Neural crest cell (in vitro differentiated cells): ENCODE data around the gene TMEM120B. TPM values are rescaled to one million over a fixed set of nuclear protein-coding genes. Genes with fewer than 3 reads are reported as not detected.
A peak's percentile ranks its signal among the peaks of the same experiment; 100 is the strongest.
"Not testable (repeated sequence)": the region's sequence is repeated elsewhere in the genome, so short reads cannot be mapped to it uniquely, and the experiment has no call there.

Source experiments
- DNase-seq: peaks from one replicate; pipeline ENCODE4 v3.0.0; 2021; ENCODE audit warnings: low read depth, mixed read lengths, low spot score
- H3K27ac Mint-ChIP-seq: one replicate; pipeline ENCODE4 v1.8.0; 2021; ENCODE audit warnings: mild to moderate bottlenecking, mixed read lengths; ENCODE audit not compliant: unreplicated experiment
- H3K27me3 Mint-ChIP-seq: 2 replicates; pipeline ENCODE4 v1.8.0; 2021; ENCODE audit warnings: low read depth, mild to moderate bottlenecking, mixed read lengths
- H3K36me3 Mint-ChIP-seq: 2 replicates; pipeline ENCODE4 v1.8.0; 2021; ENCODE audit warnings: low read depth, mild to moderate bottlenecking, mixed read lengths
- H3K4me1 Mint-ChIP-seq: 2 replicates; pipeline ENCODE4 v1.8.0; 2021; ENCODE audit warnings: mixed read lengths
- H3K4me3 Mint-ChIP-seq: one replicate; pipeline ENCODE4 v1.8.0; 2021; ENCODE audit warnings: mild to moderate bottlenecking, mixed read lengths
- H3K9me3 Mint-ChIP-seq: 2 replicates; pipeline ENCODE4 v1.8.0; 2021; ENCODE audit warnings: mixed read lengths
- CTCF ChIP-seq: fragments of 200-600 bp; sonication (generic); conservative IDR thresholded peaks from 2 replicates; pipeline ENCODE4 v1.5.0; 2021; ENCODE audit warnings: antibody characterized with exemption, mild to moderate bottlenecking
- total RNA-seq: library from RNA; stranded (reverse); gene quantifications from 2 replicates; pipeline ENCODE4 v1.2.1, GENCODE V29; 2021

The TMEM120B gene
- total RNA-seq, 1 donor from 2014 or later: 14.1 TPM

GRCh38 chr12:121711361-121712189 is 977 bp upstream of the TMEM120B start:
- H3K27me3 Mint-ChIP-seq: no peaks in the 10 kb centered on the region
- H3K9me3 Mint-ChIP-seq: no peaks in the 10 kb centered on the region
- DNase-seq: no peak
- H3K4me1 Mint-ChIP-seq: peaks cover 31% of the 10 kb centered on the region
- H3K4me3 Mint-ChIP-seq: peak overlapping the region; percentile 94
- peak overlapping the region; percentile 93 for H3K27ac Mint-ChIP-seq
- no peak for TF ChIP-seq CTCF
- no peaks in the 10 kb centered on the region for H3K36me3 Mint-ChIP-seq

GRCh38 chr12:121712190-121712460 is 427 bp upstream of the TMEM120B start:
- Mint-ChIP-seq H3K27me3 (no peaks in the 10 kb centered on the region), H3K27ac (peak overlapping the region; percentile 93), H3K4me3 (peak overlapping the region; percentile 94), H3K4me1 (peaks cover 36% of the 10 kb centered on the region), H3K9me3 (no peaks in the 10 kb centered on the region), H3K36me3 (no peaks in the 10 kb centered on the region)
- TF ChIP-seq CTCF: no peak
- no peak for DNase-seq

GRCh38 chr12:121713257-121713777 is 765 bp downstream of the TMEM120B start:
- H3K4me1 Mint-ChIP-seq: peaks cover 39% of the 10 kb centered on the region
- peak overlapping the region; percentile 88 for H3K4me3 Mint-ChIP-seq
- H3K36me3 Mint-ChIP-seq: no peaks in the 10 kb centered on the region
- H3K9me3 Mint-ChIP-seq: no peaks in the 10 kb centered on the region
- no peak for DNase-seq
- no peaks in the 10 kb centered on the region for H3K27me3 Mint-ChIP-seq
- H3K27ac Mint-ChIP-seq: peak overlapping the region; percentile 19
- no peak for TF ChIP-seq CTCF

- H3K4me1 Mint-ChIP-seq: peaks cover 41% of the 10 kb centered on the region
- H3K4me3 Mint-ChIP-seq: peak overlapping the region; percentile 88
- no peaks in the 10 kb centered on the region for H3K36me3 Mint-ChIP-seq
- DNase-seq: no peak
- H3K27me3 Mint-ChIP-seq: no peaks in the 10 kb centered on the region
- no peaks in the 10 kb centered on the region for H3K9me3 Mint-ChIP-seq
- no peak for TF ChIP-seq CTCF
- no peak overlapping the region for H3K27ac Mint-ChIP-seq
Measured at GRCh38 chr12:121713793-121714192, 1.2 kb downstream of the TMEM120B start.

GRCh38 chr12:121715055-121715454 is 2.5 kb downstream of the TMEM120B start:
- H3K36me3 Mint-ChIP-seq, DNase-seq, H3K27ac Mint-ChIP-seq, H3K27me3 Mint-ChIP-seq, H3K9me3 Mint-ChIP-seq: not testable (repeated sequence)
- H3K4me3 Mint-ChIP-seq: peak overlapping the region; percentile 80
- peaks cover 45% of the 10 kb centered on the region for H3K4me1 Mint-ChIP-seq

- H3K36me3 Mint-ChIP-seq: no peaks in the 10 kb centered on the region
- H3K27ac Mint-ChIP-seq: no peak overlapping the region
- peak overlapping the region; percentile 36 for H3K4me3 Mint-ChIP-seq
- peaks cover 47% of the 10 kb centered on the region for H3K4me1 Mint-ChIP-seq
- DNase-seq: no peak
- no peaks in the 10 kb centered on the region for H3K9me3 Mint-ChIP-seq
- no peak for TF ChIP-seq CTCF
- H3K27me3 Mint-ChIP-seq: no peaks in the 10 kb centered on the region
Measured at GRCh38 chr12:121715862-121716435, 3.4 kb downstream of the TMEM120B start.
